HEK293 (cell line): ENCODE results near the gene TMED7.

Source experiments
- CTCF ChIA-PET: fragments of 350-600 bp; formaldehyde crosslinking; extraction: SDS; loops from one replicate; lab custom pipeline; 2021; ENCODE audit warnings: antibody characterized with exemption; lab: Yijun Ruan, JAX
- POLR2A ChIA-PET: fragments of 300-600 bp; formaldehyde crosslinking; extraction: SDS; loops from one replicate; lab custom pipeline; 2020; ENCODE audit warnings: antibody characterized with exemption, inconsistent platforms; lab: Yijun Ruan, JAX
- H3K27ac ChIP-seq: fragments of 200-500 bp; sonication (Bioruptor generic); 2 replicates; pipeline ENCODE4 v1.5.1; 2014; ENCODE audit warnings: low read depth, low read length, control low read depth, inconsistent platforms; ENCODE audit errors: extremely low read depth
- H3K36me3 ChIP-seq, 2 experiments: fragments of 200-500 bp in 1 of 2; sonication (Bioruptor generic) in 1 of 2; 1 replicate in 1 of 2; 2 replicates in 1 of 2; pipeline ENCODE4 v1.5.1; 2014 to 2017; ENCODE audit warnings: inconsistent platforms in 2 of 2, low read length in 2 of 2; ENCODE audit not compliant: control insufficient read depth in 2 of 2, insufficient read depth in 1 of 2
- H3K4me1 ChIP-seq: fragments of 200-500 bp; sonication (Bioruptor generic); 2 replicates; pipeline ENCODE4 v1.5.1; 2014; ENCODE audit warnings: mild to moderate bottlenecking, low read length, inconsistent platforms; ENCODE audit not compliant: control insufficient read depth, insufficient read depth
- H3K4me3 ChIP-seq: 2 replicates; pipeline ENCODE4 v1.5.1; 2011; ENCODE audit warnings: low read depth, mild to moderate bottlenecking, control low read depth, low read length, moderate library complexity
- H3K9me3 ChIP-seq: fragments of 200-500 bp; sonication (Bioruptor generic); 2 replicates; pipeline ENCODE4 v1.5.1; 2014; ENCODE audit warnings: low read depth, low read length, inconsistent platforms; ENCODE audit not compliant: control insufficient read depth, insufficient read depth
- FEZF1 ChIP-seq: fragments of 450-650 bp; formaldehyde crosslinking; IDR thresholded peaks from 2 replicates; pipeline ENCODE4 v1.5.1; 2016; ENCODE audit warnings: missing biosample characterization, missing genetic modification characterization
- HOXA7 ChIP-seq: sonication (generic); formaldehyde crosslinking; IDR thresholded peaks from 2 replicates; pipeline ENCODE4 v1.8.1; 2022; ENCODE audit warnings: missing genetic modification reagents, borderline replicate concordance
- MEIS1 ChIP-seq: sonication (generic); formaldehyde crosslinking; IDR thresholded peaks from 2 replicates; pipeline ENCODE4 v1.8.1; 2022; ENCODE audit warnings: missing genetic modification reagents, mild to moderate bottlenecking, borderline replicate concordance
- OVOL3 ChIP-seq: fragments of 450-650 bp; formaldehyde crosslinking; IDR thresholded peaks from 2 replicates; pipeline ENCODE4 v1.5.1; 2016; ENCODE audit warnings: missing biosample characterization, missing genetic modification characterization
- YY1 ChIP-seq: fragments of 450-650 bp; formaldehyde crosslinking; IDR thresholded peaks from 2 replicates; pipeline ENCODE4 v1.5.1; 2018; ENCODE audit warnings: missing biosample characterization, missing genetic modification characterization
- ZBTB1 ChIP-seq: fragments of 450-650 bp; formaldehyde crosslinking; IDR thresholded peaks from 2 replicates; pipeline ENCODE4 v1.5.1; 2016; ENCODE audit warnings: missing biosample characterization, missing genetic modification characterization
- ZBTB48 ChIP-seq: fragments of 450-650 bp; formaldehyde crosslinking; IDR thresholded peaks from 2 replicates; pipeline ENCODE4 v1.5.1; 2016; ENCODE audit warnings: missing biosample characterization, missing genetic modification characterization
- ZFP41 ChIP-seq: fragments of 450-650 bp; formaldehyde crosslinking; IDR thresholded peaks from 2 replicates; pipeline ENCODE4 v1.5.1; 2016; ENCODE audit warnings: missing biosample characterization, missing genetic modification characterization, borderline replicate concordance
- ZNF148 ChIP-seq: fragments of 450-650 bp; formaldehyde crosslinking; IDR thresholded peaks from 2 replicates; pipeline ENCODE4 v1.5.0; 2017; ENCODE audit warnings: missing biosample characterization, missing genetic modification characterization, borderline replicate concordance
- ZNF366 ChIP-seq: fragments of 450-650 bp; formaldehyde crosslinking; conservative IDR thresholded peaks from 2 replicates; pipeline ENCODE4 v1.5.1; 2016; ENCODE audit warnings: missing biosample characterization, missing genetic modification characterization
- ZNF473 ChIP-seq: fragments of 450-650 bp; formaldehyde crosslinking; IDR thresholded peaks from 2 replicates; pipeline ENCODE4 v1.5.1; 2017; ENCODE audit warnings: missing biosample characterization, missing genetic modification characterization
- ZNF48 ChIP-seq: fragments of 450-650 bp; formaldehyde crosslinking; IDR thresholded peaks from 2 replicates; pipeline ENCODE4 v1.5.1; 2016; ENCODE audit warnings: missing biosample characterization, missing genetic modification characterization
- ZNF571 ChIP-seq: fragments of 450-650 bp; formaldehyde crosslinking; IDR thresholded peaks from 2 replicates; pipeline ENCODE4 v1.5.0; 2017; ENCODE audit warnings: missing biosample characterization, missing genetic modification characterization
- ZNF629 ChIP-seq: fragments of 450-650 bp; formaldehyde crosslinking; IDR thresholded peaks from 2 replicates; pipeline ENCODE4 v1.5.1; 2017; ENCODE audit warnings: missing biosample characterization, missing genetic modification characterization
- ZNF654 ChIP-seq: fragments of 450-650 bp; formaldehyde crosslinking; IDR thresholded peaks from 2 replicates; pipeline ENCODE4 v1.5.1; 2016; ENCODE audit warnings: low read depth, missing biosample characterization, missing genetic modification characterization
- ZNF747 ChIP-seq: fragments of 450-650 bp; formaldehyde crosslinking; IDR thresholded peaks from 2 replicates; pipeline ENCODE4 v1.5.1; 2016; ENCODE audit warnings: missing biosample characterization, missing genetic modification characterization
- ZNF776 ChIP-seq: fragments of 450-650 bp; formaldehyde crosslinking; IDR thresholded peaks from 2 replicates; pipeline ENCODE4 v1.5.0; 2017; ENCODE audit warnings: missing biosample characterization, missing genetic modification characterization, borderline replicate concordance
- ZNF837 ChIP-seq: fragments of 450-650 bp; formaldehyde crosslinking; IDR thresholded peaks from 2 replicates; pipeline ENCODE4 v1.5.1; 2016; ENCODE audit warnings: missing biosample characterization, missing genetic modification characterization
- TF ChIP-seq, protein P1 (sequence below): fragments of 450-650 bp; formaldehyde crosslinking; optimal IDR thresholded peaks from 2 replicates; pipeline ENCODE3; 2016; ENCODE audit warnings: missing biosample characterization, mild to moderate bottlenecking, missing genetic modification characterization
- TF ChIP-seq, protein P2 (sequence below): fragments of 450-650 bp; formaldehyde crosslinking; IDR thresholded peaks from 2 replicates; pipeline ENCODE4 v1.5.1; 2016; ENCODE audit warnings: missing biosample characterization, missing genetic modification characterization
- TF ChIP-seq, protein P3 (sequence below): fragments of 450-650 bp; formaldehyde crosslinking; IDR thresholded peaks from 2 replicates; pipeline ENCODE4 v1.5.1; 2017; ENCODE audit warnings: missing biosample characterization, missing genetic modification characterization

The TMED7 gene

DNA sequence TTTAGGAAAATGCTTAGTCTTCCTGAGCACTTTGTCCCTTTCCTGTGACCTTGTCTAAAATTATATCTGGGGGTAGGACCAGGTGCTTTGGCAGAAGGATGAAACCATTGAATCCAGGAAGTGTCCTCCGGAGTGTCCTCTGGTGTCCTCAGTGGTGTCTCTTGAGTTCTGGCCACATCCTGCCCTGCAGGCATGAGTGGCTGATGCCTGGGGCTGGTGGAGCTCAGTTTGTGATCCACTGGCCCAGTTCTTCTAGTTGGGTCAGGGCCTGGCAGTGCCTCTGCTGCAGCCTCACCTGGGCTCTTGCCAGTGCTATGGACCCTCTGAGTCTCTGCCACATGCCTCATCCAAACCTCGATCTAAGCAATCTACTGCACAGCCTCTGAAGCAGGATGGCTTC, 14.4 kb upstream of the TMED7 start:
- Histone ChIP-seq H3K36me3 (no peaks in the 10 kb centered on the region), H3K4me1 (no peaks in the 10 kb centered on the region), H3K27ac (no peak overlapping the region), H3K4me3 (no peak overlapping the region), H3K9me3 (no peaks in the 10 kb centered on the region)
- POLR2A ChIA-PET, result no interaction called here
- TF ChIP-seq ZNF747 (tag by site-specific recombination) (no peak), ZFP41 (no peak), ZNF148 (tag by site-specific recombination) (no peak), ZNF837 (tag by site-specific recombination) (no peak), ZNF571 (tag by site-specific recombination) (no peak), FEZF1 (tag by site-specific recombination) (no peak), MEIS1 (CRISPR knock-in tag) (no peak), ZNF776 (tag by site-specific recombination) (no peak), ZNF473 (tag by site-specific recombination) (no peak), ZBTB1 (tag by site-specific recombination) (no peak), ZBTB48 (no peak), OVOL3 (tag by site-specific recombination) (no peak), HOXA7 (CRISPR knock-in tag) (no peak), YY1 (tag by site-specific recombination) (no peak), ZNF629 (tag by site-specific recombination) (no peak), ZNF48 (tag by site-specific recombination) (no peak), ZNF654 (tag by site-specific recombination) (no peak)
- TF ChIP-seq, protein P1, sequence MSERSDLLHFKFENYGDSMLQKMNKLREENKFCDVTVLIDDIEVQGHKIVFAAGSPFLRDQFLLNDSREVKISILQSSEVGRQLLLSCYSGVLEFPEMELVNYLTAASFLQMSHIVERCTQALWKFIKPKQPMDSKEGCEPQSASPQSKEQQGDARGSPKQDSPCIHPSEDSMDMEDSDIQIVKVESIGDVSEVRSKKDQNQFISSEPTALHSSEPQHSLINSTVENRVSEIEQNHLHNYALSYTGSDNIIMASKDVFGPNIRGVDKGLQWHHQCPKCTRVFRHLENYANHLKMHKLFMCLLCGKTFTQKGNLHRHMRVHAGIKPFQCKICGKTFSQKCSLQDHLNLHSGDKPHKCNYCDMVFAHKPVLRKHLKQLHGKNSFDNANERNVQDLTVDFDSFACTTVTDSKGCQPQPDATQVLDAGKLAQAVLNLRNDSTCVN (tag by site-specific recombination), result no peak
- TF ChIP-seq, protein P2, sequence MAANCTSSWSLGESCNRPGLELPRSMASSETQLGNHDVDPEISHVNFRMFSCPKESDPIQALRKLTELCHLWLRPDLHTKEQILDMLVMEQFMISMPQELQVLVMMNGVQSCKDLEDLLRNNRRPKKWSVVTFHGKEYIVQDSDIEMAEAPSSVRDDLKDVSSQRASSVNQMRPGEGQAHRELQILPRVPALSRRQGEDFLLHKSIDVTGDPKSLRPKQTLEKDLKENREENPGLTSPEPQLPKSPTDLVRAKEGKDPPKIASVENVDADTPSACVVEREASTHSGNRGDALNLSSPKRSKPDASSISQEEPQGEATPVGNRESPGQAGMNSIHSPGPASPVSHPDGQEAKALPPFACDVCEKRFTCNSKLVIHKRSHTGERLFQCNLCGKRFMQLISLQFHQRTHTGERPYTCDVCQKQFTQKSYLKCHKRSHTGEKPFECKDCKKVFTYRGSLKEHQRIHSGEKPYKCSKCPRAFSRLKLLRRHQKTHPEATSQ (tag by site-specific recombination), result no peak
- TF ChIP-seq, protein P3, sequence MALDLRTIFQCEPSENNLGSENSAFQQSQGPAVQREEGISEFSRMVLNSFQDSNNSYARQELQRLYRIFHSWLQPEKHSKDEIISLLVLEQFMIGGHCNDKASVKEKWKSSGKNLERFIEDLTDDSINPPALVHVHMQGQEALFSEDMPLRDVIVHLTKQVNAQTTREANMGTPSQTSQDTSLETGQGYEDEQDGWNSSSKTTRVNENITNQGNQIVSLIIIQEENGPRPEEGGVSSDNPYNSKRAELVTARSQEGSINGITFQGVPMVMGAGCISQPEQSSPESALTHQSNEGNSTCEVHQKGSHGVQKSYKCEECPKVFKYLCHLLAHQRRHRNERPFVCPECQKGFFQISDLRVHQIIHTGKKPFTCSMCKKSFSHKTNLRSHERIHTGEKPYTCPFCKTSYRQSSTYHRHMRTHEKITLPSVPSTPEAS (tag by site-specific recombination), result no peak
- CTCF ChIA-PET, result no interaction called here

DNA sequence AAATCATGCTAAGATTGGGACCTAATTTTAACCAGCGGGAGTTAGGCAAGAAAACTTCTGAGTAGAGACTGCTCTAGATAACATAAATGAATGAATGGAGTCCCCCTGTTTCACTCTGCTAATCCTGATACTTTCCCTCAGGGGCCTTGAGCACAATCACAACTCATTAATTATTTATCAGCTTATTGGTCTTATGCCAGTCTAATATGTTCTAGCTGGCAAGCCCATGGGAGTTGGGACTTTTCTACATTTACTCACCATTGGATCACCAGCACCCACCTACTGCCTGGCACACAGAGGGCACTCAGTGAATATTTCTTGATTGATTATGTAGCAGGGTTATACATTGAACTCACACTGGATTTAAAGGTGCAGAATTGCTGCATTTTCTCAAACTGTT, 13.5 kb upstream of the TMED7 start:
- ChIA-PET POLR2A (no interaction called here), CTCF (interaction anchor here (0.6 to 0.8 kb wide), 2 partner anchors 199 to 427 kb away, joined by 3 to 4 read pairs; no protein-coding TSS in a partner anchor)
- H3K4me1 ChIP-seq, result no peaks in the 10 kb centered on the region

More for the DNA sequence above, 13.5 kb upstream of the TMED7 start:
- Histone ChIP-seq H3K36me3 (no peaks in the 10 kb centered on the region), H3K4me3 (no peak overlapping the region), H3K27ac (no peak overlapping the region), H3K9me3 (no peaks in the 10 kb centered on the region)
- TF ChIP-seq ZNF366, result no peak
